ENCODE data around the gene TBC1D17. TPM values are rescaled to one million over a fixed set of nuclear protein-coding genes. Genes with fewer than 3 reads are reported as not detected.

The TBC1D17 gene
- total RNA-seq, 1 experiment from 2014 or later, result 17.8 TPM

GRCh38 chr19:49844138-49845095, 33.1 kb upstream of the TBC1D17 start:
- no peaks in the 10 kb centered on the region for H3K9me3 ChIP-seq (ENCODE audit: low read length)
- H2AFZ ChIP-seq (ENCODE audit: low read length), result no peak overlapping the region
- BruUV-seq (replicated peaks), result no TSS peak
- TF ChIP-seq EZH2 (IDR thresholded peaks at IDR 0.05; ENCODE audit: low read length, unreplicated experiment) (no peak), EZH2phosphoT487 (IDR thresholded peaks at IDR 0.05; ENCODE audit: borderline replicate concordance, low read length) (no peak), CTCF (conservative IDR thresholded peaks at IDR 0.05; ENCODE audit: low read depth, low read length) (no peak)
- no peaks in the 10 kb centered on the region for H4K20me1 ChIP-seq (ENCODE audit: low read length)
- no peak for DNase-seq
- H3K27ac ChIP-seq (ENCODE audit: low read length), result no peak overlapping the region
- ChIA-PET CTCF (no interaction called here), POLR2A (ENCODE audit: unreplicated experiment) (interaction anchor here (0.7 kb wide), 1 partner anchor 205 kb away, joined by 3 read pairs; the partner anchor contains the start of gene RRAS)
- H3K9ac ChIP-seq (ENCODE audit: low read length), result no peak overlapping the region
- intact Hi-C loops (cut with micrococcal nuclease), result loop anchor here (5.0 kb wide), 1 partner anchor 92 kb away; no protein-coding TSS in a partner anchor
- H3K79me2 ChIP-seq (ENCODE audit: low read length), result 0 out of 2 replicates have a peak, but pooled peaks cover 5% of the 10 kb centered on the region
- H3K27me3 ChIP-seq (ENCODE audit: low read length), result no peaks in the 10 kb centered on the region
- no peak for ATAC-seq
- peaks cover 16% of the 10 kb centered on the region for H3K4me1 ChIP-seq (ENCODE audit: insufficient read depth, low read length)
- H3K36me3 ChIP-seq (ENCODE audit: low read depth, low read length), result no peaks in the 10 kb centered on the region
- no peaks in the 10 kb centered on the region for H3K9me2 ChIP-seq (replicated peaks; ENCODE audit: low read length)
- H3F3A ChIP-seq (ENCODE audit: low read length, unreplicated experiment), result no peaks in the 10 kb centered on the region
- no peak overlapping the region for H3K4me3 ChIP-seq (ENCODE audit: low read length)
- H3K4me2 ChIP-seq (ENCODE audit: low read length), result no peak overlapping the region

GRCh38 chr19:49845414-49845813, 32.1 kb upstream of the TBC1D17 start:
- Histone ChIP-seq H3K4me2 (ENCODE audit: low read length) (no peak overlapping the region), H3K36me3 (ENCODE audit: low read depth, low read length) (no peaks in the 10 kb centered on the region), H3K9ac (ENCODE audit: low read length) (no peak overlapping the region), H3F3A (ENCODE audit: low read length, unreplicated experiment) (no peaks in the 10 kb centered on the region), H3K79me2 (ENCODE audit: low read length) (peaks cover 12% of the 10 kb centered on the region), H2AFZ (ENCODE audit: low read length) (no peak overlapping the region), H3K27me3 (ENCODE audit: low read length) (no peaks in the 10 kb centered on the region), H3K27ac (ENCODE audit: low read length) (no peak overlapping the region), H3K4me3 (ENCODE audit: low read length) (no peak overlapping the region), H3K9me2 (replicated peaks; ENCODE audit: low read length) (no peaks in the 10 kb centered on the region), H3K4me1 (ENCODE audit: insufficient read depth, low read length) (peaks cover 24% of the 10 kb centered on the region), H3K9me3 (ENCODE audit: low read length) (no peaks in the 10 kb centered on the region), H4K20me1 (ENCODE audit: low read length) (no peaks in the 10 kb centered on the region)
- ATAC-seq, result no peak
- POLR2A ChIA-PET (ENCODE audit: unreplicated experiment), result no interaction called here
- no TSS peak for BruUV-seq (replicated peaks)
- intact Hi-C loops (cut with micrococcal nuclease), result loop anchor here (5.0 kb wide), 1 partner anchor 93 kb away; no protein-coding TSS in a partner anchor
- CTCF ChIA-PET, result no interaction called here
- DNase-seq, result no peak
- TF ChIP-seq EZH2 (IDR thresholded peaks at IDR 0.05; ENCODE audit: low read length, unreplicated experiment) (no peak), CTCF (conservative IDR thresholded peaks at IDR 0.05; ENCODE audit: low read depth, low read length) (no peak)

- Histone ChIP-seq H3K4me3 (ENCODE audit: low read length) (no peak overlapping the region), H3K79me2 (ENCODE audit: low read length) (peaks cover 12% of the 10 kb centered on the region), H3K36me3 (ENCODE audit: low read depth, low read length) (no peaks in the 10 kb centered on the region), H3K27ac (ENCODE audit: low read length) (no peak overlapping the region), H3K4me2 (ENCODE audit: low read length) (no peak overlapping the region), H3K9me2 (replicated peaks; ENCODE audit: low read length) (no peaks in the 10 kb centered on the region), H3K4me1 (ENCODE audit: insufficient read depth, low read length) (peaks cover 24% of the 10 kb centered on the region), H3K9me3 (ENCODE audit: low read length) (no peaks in the 10 kb centered on the region), H4K20me1 (ENCODE audit: low read length) (no peaks in the 10 kb centered on the region), H2AFZ (ENCODE audit: low read length) (no peak overlapping the region), H3K27me3 (ENCODE audit: low read length) (no peaks in the 10 kb centered on the region), H3F3A (ENCODE audit: low read length, unreplicated experiment) (no peaks in the 10 kb centered on the region), H3K9ac (ENCODE audit: low read length) (no peak overlapping the region)
- DNase-seq (no peak), ATAC-seq (no peak)
- no TSS peak for BruUV-seq (replicated peaks)
- ChIA-PET POLR2A (ENCODE audit: unreplicated experiment) (no interaction called here), CTCF (no interaction called here)
- intact Hi-C loops (cut with micrococcal nuclease), result loop anchor here (5.0 kb wide), 1 partner anchor 94 kb away; no protein-coding TSS in a partner anchor
- TF ChIP-seq CTCF (conservative IDR thresholded peaks at IDR 0.05; ENCODE audit: low read depth, low read length) (no peak), EZH2 (IDR thresholded peaks at IDR 0.05; ENCODE audit: low read length, unreplicated experiment) (no peak), EZH2phosphoT487 (IDR thresholded peaks at IDR 0.05; ENCODE audit: borderline replicate concordance, low read length) (no peak)
These were observed 31.1 kb upstream of the TBC1D17 start for GRCh38 chr19:49846408-49846807.

Data from PC-3 (cell line).